ENCODE measurements around the gene BTBD16. TPM values are rescaled to one million over a fixed set of nuclear protein-coding genes. Genes with fewer than 3 reads are reported as not detected.

The BTBD16 gene
- total RNA-seq, 2 donors from 2014 or later: 0.14 TPM; not detected in 1

GRCh38 chr10:122303271-122304053 lies 32.4 kb downstream of the BTBD16 start:
- intact Hi-C loops (cut with DNase I): no loop called here
- no peak for DNase-seq (ENCODE audit: low spot score)

GRCh38 chr10:122304054-122304579 lies 33.0 kb downstream of the BTBD16 start:
- intact Hi-C loops (cut with DNase I): no loop called here
- no peak for DNase-seq (ENCODE audit: low spot score)

GRCh38 chr10:122306282-122306681 lies 35.2 kb downstream of the BTBD16 start:
- DNase-seq (ENCODE audit: low spot score): no peak
- intact Hi-C loops (cut with DNase I): no loop called here

- DNase-seq (ENCODE audit: low spot score): no peak
- intact Hi-C loops (cut with DNase I): no loop called here
Measured at GRCh38 chr10:122306744-122307143, 35.6 kb downstream of the BTBD16 start.

- intact Hi-C loops (cut with DNase I): no loop called here
Measured at GRCh38 chr10:122307669-122308416, 36.7 kb downstream of the BTBD16 start.

GRCh38 chr10:122308417-122309141 lies 37.5 kb downstream of the BTBD16 start:
- no peak for DNase-seq (ENCODE audit: low spot score)
- intact Hi-C loops (cut with DNase I): no loop called here

More at GRCh38 chr10:122307669-122308416, 36.7 kb downstream of the BTBD16 start:
- peak; percentile 94 for DNase-seq (ENCODE audit: low spot score)

- intact Hi-C loops (cut with DNase I): no loop called here
- DNase-seq (ENCODE audit: low spot score): no peak
Measured at GRCh38 chr10:122310311-122311050, 39.4 kb downstream of the BTBD16 start.

GRCh38 chr10:122311051-122311410 lies 39.9 kb downstream of the BTBD16 start:
- intact Hi-C loops (cut with DNase I): no loop called here
- DNase-seq (ENCODE audit: low spot score): no peak

GRCh38 chr10:122311716-122312115 lies 40.6 kb downstream of the BTBD16 start:
- no peak for DNase-seq (ENCODE audit: low spot score)
- intact Hi-C loops (cut with DNase I): no loop called here

- intact Hi-C loops (cut with DNase I): no loop called here
- no peak for DNase-seq (ENCODE audit: low spot score)
Measured at GRCh38 chr10:122316224-122316884, 45.3 kb downstream of the BTBD16 start.

GRCh38 chr10:122321960-122322359 lies 50.9 kb downstream of the BTBD16 start:
- no peak for DNase-seq (ENCODE audit: low spot score)
- intact Hi-C loops (cut with DNase I): no loop called here

GRCh38 chr10:122323189-122323588 lies 52.1 kb downstream of the BTBD16 start:
- DNase-seq (ENCODE audit: low spot score): no peak
- intact Hi-C loops (cut with DNase I): no loop called here

- DNase-seq (ENCODE audit: low spot score): no peak
- intact Hi-C loops (cut with DNase I): no loop called here
Measured at GRCh38 chr10:122323941-122324675, 53.0 kb downstream of the BTBD16 start.

- intact Hi-C loops (cut with DNase I): no loop called here
- DNase-seq (ENCODE audit: low spot score): no peak
Measured at GRCh38 chr10:122325235-122325634, 54.1 kb downstream of the BTBD16 start.

GRCh38 chr10:122326385-122326784 lies 55.3 kb downstream of the BTBD16 start:
- DNase-seq (ENCODE audit: low spot score): no peak
- intact Hi-C loops (cut with DNase I): no loop called here

GRCh38 chr10:122326806-122327205 lies 55.7 kb downstream of the BTBD16 start:
- intact Hi-C loops (cut with DNase I): no loop called here
- DNase-seq (ENCODE audit: low spot score): no peak

GRCh38 chr10:122327237-122328206 lies 56.4 kb downstream of the BTBD16 start:
- intact Hi-C loops (cut with DNase I): no loop called here

More at GRCh38 chr10:122327237-122328206, 56.4 kb downstream of the BTBD16 start:
- DNase-seq (ENCODE audit: low spot score): no peak

Data from posterior vena cava (tissue), 2 donors.